GM06990 (cell line): ENCODE results near the gene VNN1.

ENCODE experiments used
- DNase-seq: peaks from one replicate; pipeline ENCODE4 v3.0.0-alpha.2; 2011; ENCODE audit not compliant: insufficient read length; ENCODE audit errors: extremely low read depth
- H3K27me3 ChIP-seq: replicated peaks from 2 replicates; pipeline ENCODE4 v1.6.0; 2011; ENCODE audit warnings: low read length; ENCODE audit not compliant: control insufficient read depth, insufficient read depth
- H3K36me3 ChIP-seq: 2 replicates; pipeline ENCODE4 v1.5.1; 2011; ENCODE audit warnings: low read length; ENCODE audit not compliant: control insufficient read depth, insufficient read depth
- H3K4me3 ChIP-seq: replicated peaks from 2 replicates; pipeline ENCODE4 v1.5.1; 2011; ENCODE audit warnings: low read depth, mild to moderate bottlenecking, control low read depth, low read length
- CTCF ChIP-seq: IDR thresholded peaks from 2 replicates; pipeline ENCODE4 v1.5.1; 2011; ENCODE audit warnings: low read length, control low read depth, mild to moderate bottlenecking, inconsistent platforms; ENCODE audit not compliant: insufficient read depth, poor library complexity, severe bottlenecking

Gene VNN1

DNA sequence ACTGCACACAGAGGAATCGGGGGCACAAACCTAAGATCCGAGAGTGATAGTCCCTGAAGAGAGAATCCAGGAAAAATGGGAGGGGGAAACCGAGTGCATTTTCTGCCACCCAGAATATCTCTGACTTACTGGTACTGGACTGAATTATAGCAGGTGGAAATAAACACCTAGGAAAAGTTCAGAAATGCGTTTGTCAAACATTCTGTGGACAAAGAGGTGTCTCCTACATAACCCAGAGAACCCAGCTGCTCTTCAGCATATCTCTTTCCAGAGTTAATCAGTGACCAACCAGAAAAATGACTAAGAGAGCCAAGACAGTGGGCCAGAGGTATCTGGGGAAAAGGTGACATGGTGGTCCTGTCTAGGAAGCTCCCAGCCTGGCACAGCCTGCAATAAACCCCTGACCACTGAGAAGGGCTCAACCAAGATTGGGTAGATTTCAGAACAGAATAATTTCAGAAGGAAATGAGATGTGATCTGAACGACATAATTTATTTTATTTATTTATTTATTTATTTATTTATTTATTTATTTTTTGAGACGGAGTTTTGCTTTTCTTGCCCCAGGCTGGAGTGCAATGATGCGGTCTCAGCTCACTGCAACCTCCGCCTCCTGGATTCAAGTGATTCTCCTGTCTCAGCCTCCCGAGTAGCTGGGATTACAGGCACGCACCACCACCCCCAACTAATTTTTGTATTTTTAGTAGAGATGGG lies 6.0 kb upstream of the VNN1 start:
- no peak for DNase-seq
- no peak overlapping the region for H3K4me3 ChIP-seq
- H3K27me3 ChIP-seq: no peaks in the 10 kb centered on the region
- H3K36me3 ChIP-seq: no peaks in the 10 kb centered on the region
- TF ChIP-seq CTCF: no peak

- DNase-seq: no peak
- no peaks in the 10 kb centered on the region for H3K27me3 ChIP-seq
- H3K4me3 ChIP-seq: no peak overlapping the region
- no peaks in the 10 kb centered on the region for H3K36me3 ChIP-seq
- no peak for TF ChIP-seq CTCF
Measured at GRCh38 chr6:132715881-132716637, 2.2 kb upstream of the VNN1 start.

DNA sequence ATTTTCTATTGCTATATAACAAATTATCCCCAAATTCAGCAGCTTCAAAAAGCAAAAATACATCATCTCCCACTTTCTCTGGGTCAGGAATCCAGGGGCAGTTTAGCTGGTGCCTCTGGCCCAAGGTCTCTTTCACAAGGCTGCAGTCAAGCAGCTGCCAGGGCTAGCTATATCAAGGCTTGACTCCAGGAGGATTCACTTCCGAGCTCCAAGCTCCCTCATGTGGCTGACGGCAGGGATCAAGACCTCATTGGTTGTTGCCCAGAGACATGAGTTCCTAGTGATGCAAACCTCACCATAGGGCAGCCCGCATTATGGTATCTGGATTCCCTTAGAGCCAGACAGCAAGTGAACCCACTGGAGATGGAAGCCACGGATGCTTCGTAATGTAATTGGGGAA lies 1.3 kb upstream of the VNN1 start:
- H3K4me3 ChIP-seq: no peak overlapping the region
- no peaks in the 10 kb centered on the region for H3K27me3 ChIP-seq
- no peak for TF ChIP-seq CTCF
- DNase-seq: no peak
- H3K36me3 ChIP-seq: no peaks in the 10 kb centered on the region

DNA sequence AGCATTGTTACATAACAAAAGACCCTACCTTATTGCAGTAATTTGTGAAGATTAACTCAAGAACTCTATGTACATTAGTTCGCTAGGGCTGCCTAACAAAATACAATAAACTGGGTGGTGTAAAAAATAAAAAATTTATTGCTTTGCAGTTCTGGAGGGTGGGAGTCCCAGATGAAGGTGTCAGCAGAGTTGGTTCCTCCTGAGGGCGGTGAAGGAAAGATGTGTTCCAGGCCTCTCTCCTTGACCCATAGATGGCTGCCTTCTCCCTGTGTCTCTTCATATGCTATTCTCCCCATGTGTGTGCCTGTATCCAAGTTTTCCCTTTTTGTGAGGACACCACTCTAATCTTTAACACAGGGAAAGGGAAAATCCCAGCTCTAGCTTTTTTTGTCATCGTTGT lies 305 bp upstream of the VNN1 start:
- no peak for TF ChIP-seq CTCF
- Histone ChIP-seq H3K27me3 (no peaks in the 10 kb centered on the region), H3K4me3 (no peak overlapping the region), H3K36me3 (no peaks in the 10 kb centered on the region)
- DNase-seq: no peak

DNA sequence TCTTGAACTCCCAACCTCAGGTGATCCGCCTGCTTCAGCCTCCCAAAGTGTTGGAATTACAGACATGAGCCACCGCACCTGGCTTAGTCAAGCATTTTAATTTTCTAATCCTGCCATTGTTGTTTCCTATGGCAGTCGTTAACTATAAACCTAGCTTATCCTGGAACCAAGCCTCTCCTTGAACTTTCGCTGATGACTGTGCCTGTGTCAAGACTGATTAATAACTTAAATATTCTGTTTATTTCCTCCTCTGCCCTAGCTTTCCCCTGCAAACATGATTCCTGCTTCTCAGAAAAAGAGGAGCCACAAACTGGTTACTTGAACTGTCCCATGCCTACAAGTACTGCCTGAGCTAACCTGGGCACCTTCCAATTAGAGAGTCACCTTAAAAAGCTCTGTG lies 1.5 kb downstream of the VNN1 start:
- Histone ChIP-seq H3K27me3 (no peaks in the 10 kb centered on the region), H3K36me3 (no peaks in the 10 kb centered on the region), H3K4me3 (no peak overlapping the region)
- no peak for DNase-seq
- TF ChIP-seq CTCF: no peak
